DOHH2 (cell line): ENCODE data around the gene PLEKHJ1.

Experiments
- CTCF ChIP-seq: fragments of 200-600 bp; sonication (generic); IDR thresholded peaks from one replicate; pipeline ENCODE4 v1.5.1; 2014; ENCODE audit warnings: antibody characterized with exemption, mild to moderate bottlenecking, low read depth, low read length; ENCODE audit not compliant: poor library complexity, severe bottlenecking
- EZH2phosphoT487 ChIP-seq: fragments of 200-600 bp; sonication (generic); IDR thresholded peaks from 2 replicates; pipeline ENCODE4 v1.6.1; 2017; ENCODE audit warnings: borderline replicate concordance, mild to moderate bottlenecking, antibody characterized with exemption, low read length, moderate library complexity, mixed read lengths

DNA sequence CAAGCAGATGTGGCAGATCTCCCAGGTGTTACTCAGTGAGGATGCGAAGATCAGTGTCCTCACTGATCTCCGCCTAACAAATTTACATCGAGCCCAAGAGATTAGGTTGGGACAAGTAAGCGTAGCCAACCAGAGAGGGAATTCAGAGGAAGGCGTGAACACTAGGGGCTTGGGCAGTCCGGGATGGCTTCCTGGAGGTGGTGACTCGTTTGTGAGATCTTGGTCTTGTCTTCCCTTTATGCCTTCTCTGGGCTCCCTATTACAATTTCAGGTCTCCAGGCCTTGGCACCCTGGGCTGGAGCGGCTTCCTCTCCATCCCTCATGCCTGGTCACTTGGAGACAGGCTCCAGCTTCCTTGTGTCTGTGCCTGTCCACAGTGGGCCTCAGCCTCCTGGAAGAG, 6.7 kb upstream of the PLEKHJ1 start:
- TF ChIP-seq CTCF (no peak), EZH2phosphoT487 (no peak)
